K562 (cell line): Measurements from ENCODE around the gene IDH2. TPM values are rescaled to one million over a fixed set of nuclear protein-coding genes. Genes with fewer than 3 reads are reported as not detected.

Source experiments
- ADNP ChIP-seq: fragments of 200-800 bp; sonication (Bioruptor generic); IDR thresholded peaks from 2 replicates; pipeline ENCODE4 v1.6.1; 2016; ENCODE audit warnings: missing genetic modification characterization, missing compliant biosample characterization
- ATF1 ChIP-seq, 2 experiments: fragments of 450-650 bp in 1 of 2; IDR thresholded peaks; 2 replicates each; pipeline ENCODE4 v1.6.1; 2016; ENCODE audit warnings: missing compliant biosample characterization in 1 of 2, missing genetic modification characterization in 1 of 2
- CEBPG ChIP-seq, 3 experiments: fragments of 200-800 bp in 1 of 3; sonication (Bioruptor generic) in 1 of 3; sonication (generic) in 1 of 3; formaldehyde crosslinking in 1 of 3; IDR thresholded peaks in 2 of 3; conservative IDR thresholded peaks in 1 of 3; 2 replicates each; pipeline versions ENCODE4 v1.6.1 to v1.8.0; 2016 to 2022; ENCODE audit warnings: missing compliant biosample characterization in 2 of 3, missing genetic modification characterization in 2 of 3, mild to moderate bottlenecking in 1 of 3, missing genetic modification reagents in 1 of 3
- CREB3L1 ChIP-seq: fragments of 450-650 bp; IDR thresholded peaks from 2 replicates; pipeline ENCODE4 v1.6.1; 2014; ENCODE audit warnings: low read depth, mild to moderate bottlenecking, moderate library complexity, borderline replicate concordance
- CSDE1 ChIP-seq, 2 experiments: fragments of 450-650 bp; IDR thresholded peaks; 2 replicates each; pipeline ENCODE4 v1.6.1; 2016; ENCODE audit warnings: mild to moderate bottlenecking in 1 of 2
- CXXC5 ChIP-seq: fragments of 250-450 bp; sonication (Bioruptor Pico); IDR thresholded peaks from 2 replicates; pipeline ENCODE4 v1.8.0; 2022; ENCODE audit warnings: inconsistent platforms, mild to moderate bottlenecking, moderate library complexity
- ETS1 ChIP-seq: conservative IDR thresholded peaks from 2 replicates; pipeline ENCODE4 v1.6.1; 2011; ENCODE audit warnings: low read depth, mild to moderate bottlenecking, low read length; ENCODE audit not compliant: control insufficient read depth
- KDM2B ChIP-seq: fragments of 250-450 bp; sonication (Bioruptor Pico); IDR thresholded peaks from 2 replicates; pipeline ENCODE4 v1.8.0; 2021; ENCODE audit warnings: mild to moderate bottlenecking, moderate library complexity
- MCM2 ChIP-seq: fragments of 450-650 bp; IDR thresholded peaks from 2 replicates; pipeline ENCODE4 v1.6.1; 2017; ENCODE audit warnings: low read depth, mild to moderate bottlenecking
- PHF20 ChIP-seq: fragments of 450-650 bp; IDR thresholded peaks from 2 replicates; pipeline ENCODE4 v1.6.1; 2018; ENCODE audit not compliant: partially characterized antibody
- SMAD3 ChIP-seq: fragments of 450-650 bp; formaldehyde crosslinking; conservative IDR thresholded peaks from 2 replicates; pipeline ENCODE4 v1.4.0; 2020; ENCODE audit warnings: mild to moderate bottlenecking
- SMARCB1 ChIP-seq: IDR thresholded peaks from 2 replicates; pipeline ENCODE4 v1.6.1; 2011; ENCODE audit warnings: improper control_type of control experiment, low read depth; ENCODE audit not compliant: insufficient read length
- SREBF2 ChIP-seq: sonication (generic); formaldehyde crosslinking; IDR thresholded peaks from 2 replicates; pipeline ENCODE4 v1.4.0; 2020; ENCODE audit warnings: mild to moderate bottlenecking, missing genetic modification reagents
- THAP7 ChIP-seq: fragments of 250-450 bp; sonication (Bioruptor Pico); IDR thresholded peaks from 2 replicates; pipeline ENCODE4 v1.5.0; 2021
- ZBTB11 ChIP-seq, 3 experiments: fragments of 200-800 bp in 1 of 3; fragments of 250-450 bp in 1 of 3; fragments of 450-650 bp in 1 of 3; sonication (Bioruptor Pico) in 1 of 3; sonication (Bioruptor generic) in 1 of 3; formaldehyde crosslinking in 1 of 3; IDR thresholded peaks; 2 replicates each; pipeline versions ENCODE4 v1.6.1 to v1.8.0; 2016 to 2022; ENCODE audit warnings: mild to moderate bottlenecking in 2 of 3, missing genetic modification characterization in 2 of 3, missing compliant biosample characterization in 1 of 3, moderate library complexity in 1 of 3
- ZC3H8 ChIP-seq: fragments of 450-650 bp; IDR thresholded peaks from 2 replicates; pipeline ENCODE4 v1.6.1; 2017
- ZFP91 ChIP-seq: sonication (generic); formaldehyde crosslinking; IDR thresholded peaks from 2 replicates; pipeline ENCODE4 v1.8.0; 2022; ENCODE audit warnings: mild to moderate bottlenecking, missing genetic modification reagents
- ZNF212 ChIP-seq: fragments of 450-650 bp; formaldehyde crosslinking; IDR thresholded peaks from 2 replicates; pipeline ENCODE4 v1.4.0; 2020; ENCODE audit warnings: mild to moderate bottlenecking
- ZNF224 ChIP-seq: sonication (generic); formaldehyde crosslinking; IDR thresholded peaks from 2 replicates; pipeline ENCODE4 v1.8.0; 2022; ENCODE audit warnings: mild to moderate bottlenecking, missing genetic modification reagents
- ZSCAN29 ChIP-seq: fragments of 450-650 bp; IDR thresholded peaks from 2 replicates; pipeline ENCODE4 v1.6.1; 2017
- polyA plus RNA-seq, 8 experiments: library from polyadenylated mRNA; depleted of rRNA in 4 of 8; stranded (reverse) in 5 of 8; unstranded in 3 of 8; fragments of >200 nt; fragmentation: Nextera tagmentation in 2 of 8; fragmentation: Illumina TruSeq in 1 of 8; extraction: Ambion mirVana in 2 of 8; extraction: Trizol in 1 of 8; gene quantifications; 2 replicates each; pipeline versions ENCODE4 v1.2.1 to v1.2.3, GENCODE V29; 2011 to 2014; ENCODE audit warnings: inconsistent platforms in 1 of 8, missing spikeins in 1 of 8
- total RNA-seq, 7 experiments: library from RNA; depleted of rRNA in 6 of 7; stranded (reverse); fragments of >200 nt in 6 of 7; fragmentation: Illumina TruSeq in 2 of 7; extraction: Trizol in 2 of 7; gene quantifications; 2 replicates each; pipeline versions ENCODE4 v1.2.1 to v1.2.3, GENCODE V29; 2011 to 2021; ENCODE audit warnings: low replicate concordance in 1 of 7

Gene IDH2
- total and polyA plus RNA-seq, 9 of the 15 experiments (the other 6 are each of a cell fraction or from before 2014, with no cell fraction given), result 0.70 to 99.9 (median 59.2) TPM

GRCh38 chr15:90143166-90143655 lies 40.9 kb upstream of the IDH2 start (continued):
- TF ChIP-seq ZBTB11 (CRISPR knock-in tag; IDR thresholded peaks at IDR 0.05) (peak in 1 of 3 experiments; percentile 69; a peak in 1 of 6 replicates), ETS1 (peak; percentile 96), SMAD3 (0 out of 2 replicates have a peak, but pooled peaks have one; percentile 19), ZC3H8 (no peak), ATF1 (CRISPR knock-in tag; IDR thresholded peaks at IDR 0.05) (no peak), ATF1 (tag; IDR thresholded peaks at IDR 0.05) (peak; percentile 54; the same call in 1 of the 2 replicates), CXXC5 (CRISPR knock-in tag) (peak; percentile 78), ZFP91 (no peak), ZNF224 (CRISPR knock-in tag) (no peak), SREBF2 (CRISPR knock-in tag) (no peak), ZSCAN29 (no peak), CREB3L1 (no peak), MCM2 (no peak), PHF20 (no peak), KDM2B (no peak), ADNP (tag) (no peak), SMARCB1 (peak; percentile 70), CEBPG (CRISPR knock-in tag; IDR thresholded peaks at IDR 0.05) (no peak), CEBPG (tag; conservative IDR thresholded peaks at IDR 0.05 in 1 of 2, IDR thresholded peaks at IDR 0.05 in 1 of 2) (no peak), CSDE1 (IDR thresholded peaks at IDR 0.05) (no peak), THAP7 (CRISPR knock-in tag) (no peak), ZNF212 (CRISPR knock-in tag) (no peak)
